Measurements from ENCODE around the gene SPON2. TPM values are rescaled to one million over a fixed set of nuclear protein-coding genes. Genes with fewer than 3 reads are reported as not detected.
"Not testable (repeated sequence)": the region's sequence is repeated elsewhere in the genome, so short reads cannot be mapped to it uniquely, and the experiment has no call there.

The SPON2 gene
- total RNA-seq, 1 donor from 2014 or later: 3.4 TPM

DNA sequence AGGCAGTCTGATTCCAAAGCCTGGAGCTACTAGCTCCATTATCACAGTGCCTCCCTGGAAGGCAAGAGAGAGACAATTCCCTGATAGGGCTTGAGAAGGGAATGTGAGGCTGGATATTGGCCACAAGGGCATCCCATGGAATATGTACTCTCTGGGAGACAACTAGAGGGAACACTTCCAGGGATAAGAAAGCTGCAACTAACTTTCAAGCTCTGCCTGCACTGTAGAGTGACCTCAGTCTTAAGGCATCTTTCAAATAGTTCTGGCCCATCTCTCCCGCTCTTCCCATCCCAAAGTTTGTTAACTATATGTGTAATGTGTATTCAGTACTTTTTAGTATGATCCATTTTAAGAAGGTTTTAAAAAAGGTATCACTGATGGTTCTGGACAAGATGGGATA, 45.9 kb downstream of the SPON2 start:
- no peak overlapping the region for H3K4me3 Mint-ChIP-seq
- H3K27me3 Mint-ChIP-seq: peaks cover 3% of the 10 kb centered on the region
- no peak overlapping the region for H3K27ac Mint-ChIP-seq
- TF ChIP-seq, protein P1, sequence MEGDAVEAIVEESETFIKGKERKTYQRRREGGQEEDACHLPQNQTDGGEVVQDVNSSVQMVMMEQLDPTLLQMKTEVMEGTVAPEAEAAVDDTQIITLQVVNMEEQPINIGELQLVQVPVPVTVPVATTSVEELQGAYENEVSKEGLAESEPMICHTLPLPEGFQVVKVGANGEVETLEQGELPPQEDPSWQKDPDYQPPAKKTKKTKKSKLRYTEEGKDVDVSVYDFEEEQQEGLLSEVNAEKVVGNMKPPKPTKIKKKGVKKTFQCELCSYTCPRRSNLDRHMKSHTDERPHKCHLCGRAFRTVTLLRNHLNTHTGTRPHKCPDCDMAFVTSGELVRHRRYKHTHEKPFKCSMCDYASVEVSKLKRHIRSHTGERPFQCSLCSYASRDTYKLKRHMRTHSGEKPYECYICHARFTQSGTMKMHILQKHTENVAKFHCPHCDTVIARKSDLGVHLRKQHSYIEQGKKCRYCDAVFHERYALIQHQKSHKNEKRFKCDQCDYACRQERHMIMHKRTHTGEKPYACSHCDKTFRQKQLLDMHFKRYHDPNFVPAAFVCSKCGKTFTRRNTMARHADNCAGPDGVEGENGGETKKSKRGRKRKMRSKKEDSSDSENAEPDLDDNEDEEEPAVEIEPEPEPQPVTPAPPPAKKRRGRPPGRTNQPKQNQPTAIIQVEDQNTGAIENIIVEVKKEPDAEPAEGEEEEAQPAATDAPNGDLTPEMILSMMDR (IDR thresholded peaks at IDR 0.05): no peak
- ATAC-seq (ENCODE audit: low read depth) (no peak), DNase-seq (no peak)
- intact Hi-C loops (cut with micrococcal nuclease): no loop called here
- ChIA-PET CTCF (interaction anchor here (1.5 kb wide), 1 partner anchor 226 kb away, joined by 3 read pairs; no protein-coding TSS in a partner anchor), POLR2A (no interaction called here)
- H3K4me1 Mint-ChIP-seq: peaks cover 4% of the 10 kb centered on the region
- H3K36me3 Mint-ChIP-seq (ENCODE audit: low read depth): no peaks in the 10 kb centered on the region
- no peaks in the 10 kb centered on the region for H3K9me3 Mint-ChIP-seq

DNA sequence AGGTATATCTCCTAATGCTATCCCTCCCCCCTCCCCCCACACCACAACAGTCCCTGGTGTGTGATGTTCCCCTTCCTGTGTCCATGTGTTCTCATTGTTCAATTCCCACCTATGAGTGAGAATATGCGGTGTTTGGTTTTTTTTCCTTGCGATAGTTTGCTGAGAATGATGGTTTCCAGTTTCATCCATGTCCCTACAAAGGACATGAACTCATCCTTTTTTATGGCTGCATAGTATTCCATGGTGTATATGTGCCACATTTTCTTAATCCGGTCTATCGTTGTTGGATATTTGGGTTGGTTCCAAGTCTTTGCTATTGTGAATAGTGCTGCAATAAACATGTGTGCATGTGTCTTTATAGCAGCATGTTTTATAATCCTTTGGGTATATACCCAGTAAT, 46.9 kb downstream of the SPON2 start:
- ATAC-seq (ENCODE audit: low read depth); intact Hi-C loops (cut with micrococcal nuclease); DNase-seq; H3K27ac Mint-ChIP-seq; POLR2A ChIA-PET; CTCF ChIA-PET; H3K27me3 Mint-ChIP-seq; H3K4me1 Mint-ChIP-seq; H3K4me3 Mint-ChIP-seq; H3K36me3 Mint-ChIP-seq (ENCODE audit: low read depth); H3K9me3 Mint-ChIP-seq: not testable (repeated sequence)

DNA sequence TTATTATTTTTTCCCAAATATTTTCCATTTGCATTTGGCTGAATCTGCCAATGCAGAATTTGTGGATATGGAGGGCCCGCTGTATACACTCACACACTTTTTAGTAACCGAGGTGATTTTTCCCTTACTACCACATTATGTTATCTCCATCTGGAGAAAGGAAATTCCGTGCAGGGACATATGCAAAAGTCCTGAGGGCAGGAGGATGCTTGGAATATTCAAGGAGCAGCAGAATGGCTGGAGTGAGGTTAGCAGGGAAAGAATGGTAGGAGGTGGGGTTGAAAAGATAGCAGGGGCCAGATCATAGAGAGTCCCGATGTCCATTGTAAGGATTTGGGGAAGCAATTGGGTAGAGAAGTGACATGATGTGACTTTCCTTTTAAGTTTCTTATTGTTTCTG, 47.6 kb downstream of the SPON2 start:
- TF ChIP-seq, protein P1 (IDR thresholded peaks at IDR 0.05): no peak
- intact Hi-C loops (cut with micrococcal nuclease): loop anchor here (5.0 kb wide), 1 partner anchor 53 kb away; no protein-coding TSS in a partner anchor
- Mint-ChIP-seq H3K27ac (no peak overlapping the region), H3K4me3 (no peak overlapping the region), H3K4me1 (no peaks in the 10 kb centered on the region), H3K27me3 (peaks cover 3% of the 10 kb centered on the region), H3K9me3 (no peaks in the 10 kb centered on the region), H3K36me3 (ENCODE audit: low read depth) (no peaks in the 10 kb centered on the region)
- ChIA-PET POLR2A (no interaction called here), CTCF (no interaction called here)
- no peak for ATAC-seq (ENCODE audit: low read depth)
- no peak for DNase-seq

DNA sequence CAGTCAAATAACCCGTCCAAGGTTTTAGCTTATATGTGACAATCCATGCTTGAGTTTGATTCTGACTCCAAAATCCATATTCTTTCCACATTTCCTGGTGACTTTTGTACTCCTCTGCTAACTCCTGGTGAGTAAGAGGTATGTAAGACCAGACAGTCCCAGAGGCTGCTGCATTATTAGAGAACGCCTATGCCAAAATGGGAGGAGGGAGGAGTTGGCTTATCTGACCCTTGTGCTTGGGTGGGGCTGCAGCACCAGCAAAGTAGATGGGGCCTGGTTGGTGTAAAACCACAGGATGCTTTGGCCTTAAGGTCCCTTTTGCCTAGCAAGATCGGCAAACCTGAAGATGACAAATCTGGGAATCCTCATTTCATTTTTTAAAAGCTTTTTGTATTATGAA, 49.9 kb downstream of the SPON2 start:
- DNase-seq (no peak), ATAC-seq (ENCODE audit: low read depth) (no peak)
- TF ChIP-seq, protein P1 (IDR thresholded peaks at IDR 0.05): no peak
- intact Hi-C loops (cut with micrococcal nuclease): loop anchor here (5.0 kb wide), 1 partner anchor 50 kb away; no protein-coding TSS in a partner anchor
- H3K4me3 Mint-ChIP-seq: no peak overlapping the region
- peaks cover 9% of the 10 kb centered on the region for H3K27me3 Mint-ChIP-seq
- POLR2A ChIA-PET: no interaction called here
- CTCF ChIA-PET: interaction anchor here (1.1 kb wide), 1 partner anchor 9 kb away, joined by 4 read pairs; no protein-coding TSS in a partner anchor
- H3K36me3 Mint-ChIP-seq (ENCODE audit: low read depth): no peaks in the 10 kb centered on the region
- H3K4me1 Mint-ChIP-seq: no peaks in the 10 kb centered on the region
- H3K27ac Mint-ChIP-seq: no peak overlapping the region
- no peaks in the 10 kb centered on the region for H3K9me3 Mint-ChIP-seq

Other genes with a start within 250 kb of the SPON2 start
- gene GAK, start 240.3 kb downstream of the SPON2 start, total RNA-seq: 159 and 172 TPM in 2 replicates
- 24.5 and 28.8 TPM in 2 replicates for gene TMEM175, start 240.1 kb downstream of the SPON2 start, total RNA-seq
- gene DGKQ, start 199.0 kb downstream of the SPON2 start, total RNA-seq: 16.3 and 16.4 TPM in 2 replicates
- 24.7 and 32.9 TPM in 2 replicates for gene IDUA, start 185.5 kb downstream of the SPON2 start, total RNA-seq
- 0.15 TPM in 1 of 2 replicates, not detected in the other for gene SLC26A1, start 179.2 kb downstream of the SPON2 start, total RNA-seq
- 4.2 and 5.6 TPM in 2 replicates for gene FGFRL1, start 161.0 kb downstream of the SPON2 start, total RNA-seq
- gene RNF212, start 59.0 kb downstream of the SPON2 start, total RNA-seq: 2.1 and 2.4 TPM in 2 replicates
- 162 and 175 TPM in 2 replicates for gene CTBP1, start 76.5 kb upstream of the SPON2 start, total RNA-seq
- gene MAEA, start 117.3 kb upstream of the SPON2 start, total RNA-seq: 67.3 and 73.7 TPM in 2 replicates
- gene UVSSA, start 174.6 kb upstream of the SPON2 start, total RNA-seq: 31.7 and 35.2 TPM in 2 replicates
- gene NKX1-1, start 233.9 kb upstream of the SPON2 start, total RNA-seq: not detected in 2 replicates

All from activated B cell treated with CpG ODN at 0.5 μM for 24 hours (primary cell).